NCI-H524 treated with DMSO at 0.1 percent for 48 hours (cell line): ENCODE results near the gene SALL1.

Experiments
- DNase-seq: peaks from one replicate; lab custom pipeline; 2025; lab: John Stamatoyannopoulos, UW

SALL1 gene

GRCh38 chr16:51150888-51151320 is at the start of gene SALL1:
SALL1 (minus strand) TSS chr16:51151270; CDS start chr16:51151241, 29 bp downstream.
- DNase-seq: no peak

- DNase-seq: no peak
Measured at GRCh38 chr16:51200793-51201192, 49.7 kb upstream of the SALL1 start.

GRCh38 chr16:51197953-51198748 is 47.1 kb upstream of the SALL1 start:
- no peak for DNase-seq

- DNase-seq: no peak
Measured at GRCh38 chr16:51193879-51194278, 42.8 kb upstream of the SALL1 start.

GRCh38 chr16:51184702-51185433 is 33.8 kb upstream of the SALL1 start:
- DNase-seq: no peak

- no peak for DNase-seq
Measured at GRCh38 chr16:51181503-51181811, 30.4 kb upstream of the SALL1 start.

GRCh38 chr16:51180719-51181502 is 29.8 kb upstream of the SALL1 start:
- no peak for DNase-seq

GRCh38 chr16:51175081-51175480 is 24.0 kb upstream of the SALL1 start:
- DNase-seq: no peak

GRCh38 chr16:51172368-51172767 is 21.3 kb upstream of the SALL1 start:
- DNase-seq: no peak

GRCh38 chr16:51168755-51169154 is 17.7 kb upstream of the SALL1 start:
- no peak for DNase-seq

- no peak for DNase-seq
Measured at GRCh38 chr16:51167170-51167895, 16.3 kb upstream of the SALL1 start.

GRCh38 chr16:51166541-51166940 is 15.5 kb upstream of the SALL1 start:
- no peak for DNase-seq

GRCh38 chr16:51166091-51166490 is 15.0 kb upstream of the SALL1 start:
- DNase-seq: no peak

GRCh38 chr16:51165043-51165442 is 14.0 kb upstream of the SALL1 start:
- DNase-seq: no peak

GRCh38 chr16:51164574-51164973 is 13.5 kb upstream of the SALL1 start:
- DNase-seq: no peak

GRCh38 chr16:51163894-51164566 is 13.0 kb upstream of the SALL1 start:
- DNase-seq: no peak

GRCh38 chr16:51163366-51163765 is 12.3 kb upstream of the SALL1 start:
- DNase-seq: no peak

- DNase-seq: no peak
Measured at GRCh38 chr16:51161440-51162195, 10.5 kb upstream of the SALL1 start.

- DNase-seq: no peak
Measured at GRCh38 chr16:51159865-51160264, 8.8 kb upstream of the SALL1 start.

GRCh38 chr16:51159296-51159695 is 8.2 kb upstream of the SALL1 start:
- no peak for DNase-seq

- DNase-seq: no peak
Measured at GRCh38 chr16:51157698-51158097, 6.6 kb upstream of the SALL1 start.
